Activated T-cell treated with anti-CD3 and anti-CD28 coated beads, Interleukin-2, amount 50 U/mL, for 24 hours (primary cell): Measurements from ENCODE around the gene TLCD4.
"Not testable (repeated sequence)": the region's sequence is repeated elsewhere in the genome, so short reads cannot be mapped to it uniquely, and the experiment has no call there.

Experiments used
- DNase-seq: peaks from one replicate; pipeline ENCODE4 v3.0.0-alpha.2; 2020
- H3K27ac Mint-ChIP-seq: 2 replicates; pipeline ENCODE4 v1.8.0; 2020; ENCODE audit warnings: mild to moderate bottlenecking, mixed read lengths
- H3K27me3 Mint-ChIP-seq: 2 replicates; pipeline ENCODE4 v1.8.0; 2020; ENCODE audit warnings: mixed read lengths
- H3K36me3 Mint-ChIP-seq: 2 replicates; pipeline ENCODE4 v1.8.0; 2020; ENCODE audit warnings: low read depth, mixed read lengths
- H3K4me1 Mint-ChIP-seq: 2 replicates; pipeline ENCODE4 v1.8.0; 2020; ENCODE audit warnings: low read depth, mixed read lengths
- H3K4me3 Mint-ChIP-seq: 2 replicates; pipeline ENCODE4 v1.8.0; 2020; ENCODE audit warnings: mild to moderate bottlenecking, moderate library complexity, mixed read lengths
- H3K9me3 Mint-ChIP-seq: 2 replicates; pipeline ENCODE4 v1.8.0; 2020; ENCODE audit warnings: mixed read lengths

Gene TLCD4

GRCh38 chr1:95154096-95154495 is 36.9 kb downstream of the TLCD4 start:
- Mint-ChIP-seq H3K4me3 (no peak overlapping the region), H3K9me3 (no peaks in the 10 kb centered on the region), H3K36me3 (no peaks in the 10 kb centered on the region), H3K27ac (no peak overlapping the region), H3K27me3 (no peaks in the 10 kb centered on the region), H3K4me1 (no peaks in the 10 kb centered on the region)
- no peak for DNase-seq

GRCh38 chr1:95165569-95165968 is 48.4 kb downstream of the TLCD4 start:
- H3K27me3 Mint-ChIP-seq = peaks cover 14% of the 10 kb centered on the region
- H3K9me3 Mint-ChIP-seq, H3K4me3 Mint-ChIP-seq, H3K4me1 Mint-ChIP-seq, H3K36me3 Mint-ChIP-seq, DNase-seq, H3K27ac Mint-ChIP-seq: not testable (repeated sequence)
